Fibroblast of skin of left biceps (primary cell): Measurements from ENCODE around the gene SHB.

Source experiments
- DNase-seq, 2 experiments: peaks; one replicate each; pipeline ENCODE4 v3.0.0-alpha.2; 2013; ENCODE audit warnings: low read depth in 2 of 2

SHB gene

GRCh38 chr9:37989701-37990100 is 79.3 kb downstream of the SHB start:
- DNase-seq, result no peak

- no peak for DNase-seq
Observed at GRCh38 chr9:37988602-37989001, 80.4 kb downstream of the SHB start.

- DNase-seq, result no peak
Observed at GRCh38 chr9:37988041-37988440, 81.0 kb downstream of the SHB start.

- no peak for DNase-seq
Observed at GRCh38 chr9:37987467-37987981, 81.5 kb downstream of the SHB start.

GRCh38 chr9:37986771-37987258 is 82.2 kb downstream of the SHB start:
- DNase-seq, result no peak

GRCh38 chr9:37986001-37986400 is 83.0 kb downstream of the SHB start:
- no peak for DNase-seq

GRCh38 chr9:37984672-37985611 is 84.1 kb downstream of the SHB start:
- DNase-seq, result peak; percentile 31 to 40

- DNase-seq, result no peak
Observed at GRCh38 chr9:37984278-37984671, 84.8 kb downstream of the SHB start.

- no peak for DNase-seq
Observed at GRCh38 chr9:37983381-37984067, 85.5 kb downstream of the SHB start.

GRCh38 chr9:37979844-37980243 is 89.2 kb downstream of the SHB start:
- no peak for DNase-seq

- no peak for DNase-seq
Observed at GRCh38 chr9:37978983-37979382, 90.0 kb downstream of the SHB start.

- no peak for DNase-seq
Observed at GRCh38 chr9:37978481-37978864, 90.6 kb downstream of the SHB start.

- DNase-seq, result no peak
Observed at GRCh38 chr9:37977851-37978480, 91.1 kb downstream of the SHB start.

- DNase-seq, result peak; percentile 39 to 50
Observed at GRCh38 chr9:37976714-37977477, 92.1 kb downstream of the SHB start.

GRCh38 chr9:37975639-37976038 is 93.4 kb downstream of the SHB start:
- DNase-seq, result no peak

GRCh38 chr9:37974506-37975173 is 94.4 kb downstream of the SHB start:
- no peak for DNase-seq

- DNase-seq, result no peak
Observed at GRCh38 chr9:37972351-37972848, 96.6 kb downstream of the SHB start.

GRCh38 chr9:37971691-37972090 is 97.3 kb downstream of the SHB start:
- DNase-seq, result no peak

GRCh38 chr9:37971108-37971459 is 97.9 kb downstream of the SHB start:
- DNase-seq, result no peak

- DNase-seq, result no peak
Observed at GRCh38 chr9:37970301-37971107, 98.5 kb downstream of the SHB start.
